ENCODE data around the gene ICA1. TPM values are rescaled to one million over a fixed set of nuclear protein-coding genes. Genes with fewer than 3 reads are reported as not detected.

Gene ICA1
- polyA plus RNA-seq, 3 donors: 3.2 to 7.0 (median 4.2) TPM

DNA sequence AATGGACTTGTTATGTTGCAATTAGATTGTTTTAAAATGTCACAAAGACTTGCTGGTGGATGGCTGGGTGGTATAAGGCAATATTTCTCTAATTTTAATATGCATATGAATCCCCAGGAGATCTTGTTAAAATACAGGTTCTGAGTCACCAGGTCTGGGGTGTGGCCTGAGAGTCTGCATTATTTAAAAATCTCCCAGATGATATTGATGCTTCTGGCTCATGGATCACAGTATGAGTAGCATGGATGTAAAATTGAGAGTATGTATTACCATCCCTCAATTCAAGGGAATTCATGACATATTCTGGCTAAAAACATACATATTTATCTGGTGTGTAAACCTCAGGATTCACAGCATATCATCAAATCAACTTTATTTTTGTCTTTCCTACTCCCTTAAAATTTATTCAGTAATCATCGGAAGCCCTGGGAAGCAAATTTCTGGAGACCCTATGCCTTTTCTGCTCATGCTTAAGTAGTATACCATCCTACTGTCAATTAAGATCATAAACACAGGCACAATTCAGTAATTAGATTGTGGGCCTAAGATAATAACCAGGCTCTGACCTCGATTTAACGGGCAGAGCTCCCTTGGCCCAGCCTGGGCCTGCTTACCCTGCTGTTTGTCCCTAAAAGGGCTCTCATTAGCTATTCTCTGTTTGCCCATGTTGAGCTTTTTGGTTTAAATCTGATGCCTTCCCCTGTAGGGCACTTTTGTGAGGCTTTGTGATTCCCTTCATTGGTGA, 29.6 kb upstream of the ICA1 start:
- H3K27me3 Mint-ChIP-seq (ENCODE audit: low read depth in 3 of 3): no peaks in the 10 kb centered on the region
- 94% methylated on average over 2 of the region's 3 CpGs for WGBS (ENCODE audit: insufficient coverage)

DNA sequence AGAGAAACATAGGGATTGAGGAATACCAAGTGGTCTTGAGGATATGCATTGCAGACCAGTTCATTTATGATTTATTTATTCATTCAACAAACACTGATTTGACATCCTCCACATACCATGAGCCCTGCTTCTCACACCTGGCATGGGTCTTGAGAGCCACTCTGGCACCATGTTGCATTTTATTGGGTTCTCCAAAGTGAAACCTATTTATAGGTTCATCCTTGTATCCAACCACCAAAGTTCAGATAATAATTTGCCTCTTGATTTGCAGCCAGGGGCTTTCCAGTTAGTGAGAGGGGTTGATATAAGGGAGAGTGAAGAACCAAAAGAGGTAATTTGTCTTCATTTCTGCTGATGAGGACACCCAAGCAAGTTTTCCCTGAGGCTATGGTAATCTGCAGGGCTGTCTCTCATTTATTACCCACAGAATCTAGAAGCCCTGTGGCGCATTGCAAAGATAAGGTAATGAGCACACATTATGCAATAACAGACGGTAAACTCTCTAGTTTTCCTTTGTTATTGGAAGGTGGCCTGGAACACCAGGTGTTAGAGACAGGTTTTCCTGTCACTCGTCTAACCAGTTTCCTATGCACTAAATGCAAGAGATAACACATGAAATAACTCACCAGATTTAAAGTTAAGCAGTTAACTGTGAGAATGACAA, 28.8 kb upstream of the ICA1 start:
- Histone ChIP-seq H3K9ac (ENCODE audit: insufficient read depth, low read length, poor library complexity, severe bottlenecking) (no peak overlapping the region), H3K9me3 (replicated peaks in 1 of 2; ENCODE audit: control insufficient read depth in 1 of 2, insufficient read depth in 1 of 2, low read length in 2 of 2) (no peaks in the 10 kb centered on the region), H3K27me3 (ENCODE audit: control insufficient read depth in 2 of 2, insufficient read depth in 2 of 2, low read length in 2 of 2) (no peaks in the 10 kb centered on the region), H2AFZ (ENCODE audit: insufficient read depth, low read depth, low read length, poor library complexity, severe bottlenecking) (no peak overlapping the region), H3K27ac (ENCODE audit: low read depth in 1 of 2, low read length in 2 of 2) (no peak overlapping the region), H3K4me2 (replicated peaks; ENCODE audit: extremely low read depth, low read length, poor library complexity, severe bottlenecking) (no peak overlapping the region), H3K79me2 (ENCODE audit: insufficient read depth, low read length) (no peaks in the 10 kb centered on the region), H3K4me1 (ENCODE audit: control insufficient read depth in 1 of 2, insufficient read depth in 2 of 2, low read length in 2 of 2) (no peaks in the 10 kb centered on the region), H3K4me3 (replicated peaks in 1 of 3; ENCODE audit: low read depth in 2 of 3, low read length in 3 of 3) (no peak overlapping the region), H4K20me1 (ENCODE audit: insufficient read depth, low read length) (no peaks in the 10 kb centered on the region), H3K36me3 (replicated peaks in 1 of 2; ENCODE audit: control insufficient read depth in 1 of 2, insufficient read depth in 2 of 2, low read length in 2 of 2) (no peaks in the 10 kb centered on the region)
- Mint-ChIP-seq H3K4me1 (peaks cover under 1% of the 10 kb centered on the region), H3K4me3 (no peak overlapping the region), H3K36me3 (no peaks in the 10 kb centered on the region), H3K9me3 (no peaks in the 10 kb centered on the region), H3K27ac (no peak overlapping the region), H3K27me3 (ENCODE audit: low read depth in 3 of 3) (no peaks in the 10 kb centered on the region)
- DNase-seq: no peak
- WGBS (ENCODE audit: insufficient coverage): no CpG with 5 or more reads among the region's 3 CpGs
- intact Hi-C loops (cut with micrococcal nuclease): no loop called here
- TF ChIP-seq, protein P1, sequence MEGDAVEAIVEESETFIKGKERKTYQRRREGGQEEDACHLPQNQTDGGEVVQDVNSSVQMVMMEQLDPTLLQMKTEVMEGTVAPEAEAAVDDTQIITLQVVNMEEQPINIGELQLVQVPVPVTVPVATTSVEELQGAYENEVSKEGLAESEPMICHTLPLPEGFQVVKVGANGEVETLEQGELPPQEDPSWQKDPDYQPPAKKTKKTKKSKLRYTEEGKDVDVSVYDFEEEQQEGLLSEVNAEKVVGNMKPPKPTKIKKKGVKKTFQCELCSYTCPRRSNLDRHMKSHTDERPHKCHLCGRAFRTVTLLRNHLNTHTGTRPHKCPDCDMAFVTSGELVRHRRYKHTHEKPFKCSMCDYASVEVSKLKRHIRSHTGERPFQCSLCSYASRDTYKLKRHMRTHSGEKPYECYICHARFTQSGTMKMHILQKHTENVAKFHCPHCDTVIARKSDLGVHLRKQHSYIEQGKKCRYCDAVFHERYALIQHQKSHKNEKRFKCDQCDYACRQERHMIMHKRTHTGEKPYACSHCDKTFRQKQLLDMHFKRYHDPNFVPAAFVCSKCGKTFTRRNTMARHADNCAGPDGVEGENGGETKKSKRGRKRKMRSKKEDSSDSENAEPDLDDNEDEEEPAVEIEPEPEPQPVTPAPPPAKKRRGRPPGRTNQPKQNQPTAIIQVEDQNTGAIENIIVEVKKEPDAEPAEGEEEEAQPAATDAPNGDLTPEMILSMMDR (IDR thresholded peaks at IDR 0.05): no peak

More for the DNA sequence above, 29.6 kb upstream of the ICA1 start:
- H3K27ac Mint-ChIP-seq: no peak overlapping the region
- Histone ChIP-seq H3K4me1 (ENCODE audit: control insufficient read depth in 1 of 2, insufficient read depth in 2 of 2, low read length in 2 of 2) (no peaks in the 10 kb centered on the region), H4K20me1 (ENCODE audit: insufficient read depth, low read length) (no peaks in the 10 kb centered on the region), H3K79me2 (ENCODE audit: insufficient read depth, low read length) (no peaks in the 10 kb centered on the region), H3K9ac (ENCODE audit: insufficient read depth, low read length, poor library complexity, severe bottlenecking) (no peak overlapping the region), H2AFZ (ENCODE audit: insufficient read depth, low read depth, low read length, poor library complexity, severe bottlenecking) (no peak overlapping the region), H3K4me3 (replicated peaks in 1 of 3; ENCODE audit: low read depth in 2 of 3, low read length in 3 of 3) (no peak overlapping the region), H3K9me3 (replicated peaks in 1 of 2; ENCODE audit: control insufficient read depth in 1 of 2, insufficient read depth in 1 of 2, low read length in 2 of 2) (no peaks in the 10 kb centered on the region), H3K4me2 (replicated peaks; ENCODE audit: extremely low read depth, low read length, poor library complexity, severe bottlenecking) (no peak overlapping the region), H3K36me3 (replicated peaks in 1 of 2; ENCODE audit: control insufficient read depth in 1 of 2, insufficient read depth in 2 of 2, low read length in 2 of 2) (no peaks in the 10 kb centered on the region), H3K27ac (ENCODE audit: low read depth in 1 of 2, low read length in 2 of 2) (no peak overlapping the region), H3K27me3 (ENCODE audit: control insufficient read depth in 2 of 2, insufficient read depth in 2 of 2, low read length in 2 of 2) (no peaks in the 10 kb centered on the region)
- peaks cover 2% of the 10 kb centered on the region for H3K4me1 Mint-ChIP-seq
- H3K9me3 Mint-ChIP-seq: no peaks in the 10 kb centered on the region
- intact Hi-C loops (cut with micrococcal nuclease): no loop called here
- no peak overlapping the region for H3K4me3 Mint-ChIP-seq
- no peak for DNase-seq
- TF ChIP-seq, protein P1 (IDR thresholded peaks at IDR 0.05): no peak
- H3K36me3 Mint-ChIP-seq: no peaks in the 10 kb centered on the region
